Measurements from ENCODE around the gene DPH3. TPM values are rescaled to one million over a fixed set of nuclear protein-coding genes. Genes with fewer than 3 reads are reported as not detected.

DPH3 gene
- total and polyA plus RNA-seq, 2 of the 8 experiments (the other 6 are each of a cell fraction or from before 2014, with no cell fraction given), result 9.8 to 40.1 TPM

DNA sequence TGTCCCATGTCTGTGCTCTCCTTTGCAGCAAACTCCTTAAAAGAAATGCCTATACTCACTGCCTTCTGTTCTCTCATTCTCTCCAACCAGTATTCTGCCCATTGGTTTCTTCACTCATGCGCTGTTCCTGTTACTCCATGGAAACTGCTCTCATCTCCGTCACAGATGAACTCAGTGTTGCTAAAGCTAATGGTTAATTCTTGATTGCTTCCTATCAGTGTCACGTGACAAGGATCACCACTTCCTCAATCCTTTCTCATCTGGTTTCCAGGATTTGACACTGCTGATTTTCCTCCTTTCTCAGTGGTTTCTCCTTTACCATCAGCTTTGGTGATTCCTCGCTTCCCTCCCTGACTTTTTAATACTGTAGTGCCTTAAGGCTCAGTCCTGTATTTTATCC is 2.6 kb downstream of the DPH3 start:
- Histone ChIP-seq H4K91ac (replicated peaks; ENCODE audit: insufficient read length, low read length) (no peak overlapping the region), H2AFZ (ENCODE audit: low read length) (no peak overlapping the region), H3K27me3 (replicated peaks in 1 of 4; ENCODE audit: control insufficient read depth in 3 of 4, extremely low read depth in 1 of 4, insufficient read depth in 3 of 4, low read length in 3 of 4) (no peaks in the 10 kb centered on the region), H3K9me3 (ENCODE audit: insufficient read depth in 2 of 2, low read depth in 1 of 2, low read length in 1 of 2) (no peaks in the 10 kb centered on the region), H3K27ac (ENCODE audit: low read depth, low read length) (no peak overlapping the region), H3K23ac (ENCODE audit: insufficient read length) (no peak overlapping the region), H2BK20ac (ENCODE audit: low read length) (no peak overlapping the region), H4K5ac (ENCODE audit: insufficient read length, low read depth, low read length) (no peak overlapping the region), H3K56ac (replicated peaks; ENCODE audit: insufficient read length, low read depth, low read length) (no peak overlapping the region), H2AK5ac (ENCODE audit: low read depth, low read length) (no peak overlapping the region), H3K79me2 (ENCODE audit: control insufficient read depth in 1 of 2, insufficient read depth in 2 of 2, low read length in 2 of 2) (peaks cover 16 to 57% of the 10 kb centered on the region in 2 experiments), H3K18ac (ENCODE audit: extremely low read depth, low read length) (no peak overlapping the region), H2BK15ac (ENCODE audit: low read length) (no peak overlapping the region), H3K79me1 (ENCODE audit: low read depth, low read length) (peaks cover 11% of the 10 kb centered on the region), H3K4me1 (replicated peaks in 1 of 4; ENCODE audit: control insufficient read depth in 3 of 4, insufficient read depth in 4 of 4, low read length in 3 of 4) (peaks cover 0 to 8% (median 1%) of the 10 kb centered on the region in 4 experiments; a peak in 4 of 7 replicates), H3K9ac (replicated peaks in 1 of 4; ENCODE audit: extremely low read depth in 1 of 4, low read depth in 3 of 4, low read length in 3 of 4) (no peak overlapping the region), H2BK5ac (ENCODE audit: low read depth, low read length) (no peak overlapping the region), H3K4ac (replicated peaks; ENCODE audit: insufficient read length, low read depth, low read length) (no peak overlapping the region), H4K20me1 (replicated peaks in 1 of 2; ENCODE audit: control insufficient read depth in 1 of 2, insufficient read depth in 2 of 2, low read length in 2 of 2) (peaks cover 0 to 4% of the 10 kb centered on the region in 2 experiments), H3K4me2 (ENCODE audit: insufficient read depth in 1 of 2, low read depth in 2 of 2, low read length in 2 of 2) (no peak overlapping the region), H3K23me2 (ENCODE audit: low read depth, low read length) (peaks cover 6% of the 10 kb centered on the region), H2BK120ac (replicated peaks; ENCODE audit: low read depth, low read length) (no peak overlapping the region), H3K14ac (ENCODE audit: insufficient read length) (no peak overlapping the region), H2BK12ac (ENCODE audit: low read depth, low read length) (no peak overlapping the region), H3K4me3 (ENCODE audit: extremely low read depth in 1 of 4, insufficient read depth in 2 of 4, low read depth in 3 of 4, low read length in 4 of 4) (no peak overlapping the region), H4K8ac (ENCODE audit: extremely low read depth, insufficient read depth, low read length) (no peak overlapping the region), H3K36me3 (ENCODE audit: control insufficient read depth in 2 of 4, insufficient read depth in 4 of 4, low read length in 3 of 4) (peaks cover 0 to 13% (median 3%) of the 10 kb centered on the region in 4 experiments; a peak in 5 of 8 replicates)
- ChIA-PET CTCF (ENCODE audit: partially characterized antibody) (interaction anchor here (0.7 kb wide), 1 partner anchor 14 kb away, joined by 4 read pairs; no protein-coding TSS in a partner anchor), POLR2A (ENCODE audit: partially characterized antibody) (no interaction called here)
- DNase-seq (ENCODE audit: low read depth in 1 of 2, low spot score in 2 of 2) (no peak), FAIRE-seq (no peak)
- WGBS, 2 experiments (ENCODE audit: extremely low coverage in 1 of 2, insufficient coverage in 1 of 2, insufficient read length in 1 of 2, insufficient replicate concordance in 2 of 2, low coverage in 1 of 2, low lambda C conversion rate in 2 of 2, missing lambda C conversion rate in 1 of 2), result 78% methylated on average over 4 of the region's 4 CpGs; no CpG with 5 or more reads in 1 of the 2 experiments
- TF ChIP-seq KDM5A (IDR thresholded peaks at IDR 0.05; ENCODE audit: low read length) (no peak), NANOG (IDR thresholded peaks at IDR 0.05; ENCODE audit: insufficient read depth, low read depth, low read length, poor library complexity, severe bottlenecking) (no peak), SRF (IDR thresholded peaks at IDR 0.05; ENCODE audit: low read depth, low read length) (no peak), CHD2 (IDR thresholded peaks at IDR 0.05; ENCODE audit: low read length) (no peak), RXRA (IDR thresholded peaks at IDR 0.05; ENCODE audit: insufficient read depth, low read depth, low read length) (no peak), POLR2A (IDR thresholded peaks at IDR 0.05; ENCODE audit: control extremely low read depth in 1 of 2, low read depth in 2 of 2, low read length in 2 of 2) (no peak), CREB1 (IDR thresholded peaks at IDR 0.05) (no peak), FOSL1 (IDR thresholded peaks at IDR 0.05; ENCODE audit: insufficient read depth, low read depth, low read length) (no peak), MAFK (IDR thresholded peaks at IDR 0.05; ENCODE audit: low read depth, low read length) (no peak), BRCA1 (IDR thresholded peaks at IDR 0.05; ENCODE audit: low read depth, low read length) (no peak)
- TF ChIP-seq, protein P1, sequence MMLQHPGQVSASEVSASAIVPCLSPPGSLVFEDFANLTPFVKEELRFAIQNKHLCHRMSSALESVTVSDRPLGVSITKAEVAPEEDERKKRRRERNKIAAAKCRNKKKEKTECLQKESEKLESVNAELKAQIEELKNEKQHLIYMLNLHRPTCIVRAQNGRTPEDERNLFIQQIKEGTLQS (IDR thresholded peaks at IDR 0.05; ENCODE audit: insufficient read depth, low read depth, low read length), result no peak
- TF ChIP-seq, protein P2, sequence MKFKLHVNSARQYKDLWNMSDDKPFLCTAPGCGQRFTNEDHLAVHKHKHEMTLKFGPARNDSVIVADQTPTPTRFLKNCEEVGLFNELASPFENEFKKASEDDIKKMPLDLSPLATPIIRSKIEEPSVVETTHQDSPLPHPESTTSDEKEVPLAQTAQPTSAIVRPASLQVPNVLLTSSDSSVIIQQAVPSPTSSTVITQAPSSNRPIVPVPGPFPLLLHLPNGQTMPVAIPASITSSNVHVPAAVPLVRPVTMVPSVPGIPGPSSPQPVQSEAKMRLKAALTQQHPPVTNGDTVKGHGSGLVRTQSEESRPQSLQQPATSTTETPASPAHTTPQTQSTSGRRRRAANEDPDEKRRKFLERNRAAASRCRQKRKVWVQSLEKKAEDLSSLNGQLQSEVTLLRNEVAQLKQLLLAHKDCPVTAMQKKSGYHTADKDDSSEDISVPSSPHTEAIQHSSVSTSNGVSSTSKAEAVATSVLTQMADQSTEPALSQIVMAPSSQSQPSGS (IDR thresholded peaks at IDR 0.05; ENCODE audit: low read length), result no peak
